Right atrium auricular region (tissue), 2 donors: ENCODE measurements around the gene TBATA. TPM values are rescaled to one million over a fixed set of nuclear protein-coding genes. Genes with fewer than 3 reads are reported as not detected.

Experiments
- DNase-seq: peaks from one replicate; pipeline ENCODE4 v3.0.0-alpha.2; 2019; ENCODE audit warnings: low spot score
- H3K27ac ChIP-seq, 2 donors: fragments of 200-600 bp; sonication (generic); 1 replicate in 1 of 2; 2 replicates in 1 of 2; pipeline ENCODE4 v1.5.1; 2016 to 2019
- H3K27me3 ChIP-seq, 2 donors: fragments of 200-600 bp; sonication (generic); one replicate each; pipeline versions ENCODE4 v1.5.1 to v1.6.0; 2017 to 2019
- H3K36me3 ChIP-seq: fragments of 200-600 bp; sonication (generic); one replicate; pipeline ENCODE4 v1.5.1; 2016
- H3K4me1 ChIP-seq, 2 donors: fragments of 200-600 bp; sonication (generic); one replicate each; pipeline versions ENCODE4 v1.5.1 to v1.6.0; 2017 to 2019
- H3K4me3 ChIP-seq, 2 donors: fragments of 200-600 bp; sonication (generic); 1 replicate in 1 of 2; 2 replicates in 1 of 2; pipeline ENCODE4 v1.5.1; 2017 to 2019; ENCODE audit warnings: mild to moderate bottlenecking in 1 of 2, moderate library complexity in 1 of 2
- H3K9me3 ChIP-seq, 2 donors: fragments of 200-600 bp; sonication (generic); one replicate each; pipeline ENCODE4 v1.5.1; 2019
- CTCF ChIP-seq, 2 donors: fragments of 200-600 bp; sonication (generic); IDR thresholded peaks; one replicate each; pipeline ENCODE4 v1.5.1; 2019; ENCODE audit warnings: antibody characterized with exemption in 2 of 2
- total RNA-seq, 2 donors: library from RNA; depleted of rRNA; stranded (reverse); fragments of >200 nt; gene quantifications; one replicate each; pipeline ENCODE4 v1.1.0, GENCODE V29; 2016

Gene TBATA
- total RNA-seq, 2 donors from 2014 or later, result not detected

- H3K27ac ChIP-seq, result no peak overlapping the region
- H3K9me3 ChIP-seq, result no peaks in the 10 kb centered on the region
- TF ChIP-seq CTCF (IDR thresholded peaks at IDR 0.05), result no peak
- H3K36me3 ChIP-seq, result no peaks in the 10 kb centered on the region
- no peak for DNase-seq
- H3K4me3 ChIP-seq, result no peak overlapping the region
- H3K4me1 ChIP-seq, result peaks cover 0 to 15% of the 10 kb centered on the region in 2 donors
- no peaks in the 10 kb centered on the region for H3K27me3 ChIP-seq
Measured at GRCh38 chr10:70756700-70757360, 28.3 kb downstream of the TBATA start.

GRCh38 chr10:70753841-70754621, 31.1 kb downstream of the TBATA start:
- H3K27me3 ChIP-seq, result no peaks in the 10 kb centered on the region
- peak overlapping the region in 1 of 2 donors; percentile 11 for H3K27ac ChIP-seq
- DNase-seq, result no peak
- TF ChIP-seq CTCF (IDR thresholded peaks at IDR 0.05), result no peak
- no peak overlapping the region for H3K4me3 ChIP-seq
- H3K36me3 ChIP-seq, result no peaks in the 10 kb centered on the region
- peaks cover 0 to 15% of the 10 kb centered on the region in 2 donors for H3K4me1 ChIP-seq
- H3K9me3 ChIP-seq, result no peaks in the 10 kb centered on the region

- Histone ChIP-seq H3K4me3 (no peak overlapping the region), H3K4me1 (peaks cover 0 to 15% of the 10 kb centered on the region in 2 donors), H3K9me3 (no peaks in the 10 kb centered on the region), H3K36me3 (no peaks in the 10 kb centered on the region), H3K27ac (no peak overlapping the region), H3K27me3 (no peaks in the 10 kb centered on the region)
- DNase-seq, result no peak
- TF ChIP-seq CTCF (IDR thresholded peaks at IDR 0.05), result no peak
Measured at GRCh38 chr10:70753026-70753663, 32.0 kb downstream of the TBATA start.

- H3K27ac ChIP-seq, result no peak overlapping the region
- no peaks in the 10 kb centered on the region for H3K9me3 ChIP-seq
- H3K27me3 ChIP-seq, result no peaks in the 10 kb centered on the region
- no peaks in the 10 kb centered on the region for H3K36me3 ChIP-seq
- peaks cover 0 to 17% of the 10 kb centered on the region in 2 donors for H3K4me1 ChIP-seq
- no peak for TF ChIP-seq CTCF (IDR thresholded peaks at IDR 0.05)
- no peak overlapping the region for H3K4me3 ChIP-seq
- no peak for DNase-seq
Measured at GRCh38 chr10:70752571-70752970, 32.6 kb downstream of the TBATA start.

GRCh38 chr10:70751991-70752390, 33.2 kb downstream of the TBATA start:
- H3K4me1 ChIP-seq, result peaks cover 0 to 23% of the 10 kb centered on the region in 2 donors
- H3K4me3 ChIP-seq, result no peak overlapping the region
- no peak for DNase-seq
- TF ChIP-seq CTCF (IDR thresholded peaks at IDR 0.05), result no peak
- no peak overlapping the region for H3K27ac ChIP-seq
- H3K9me3 ChIP-seq, result no peaks in the 10 kb centered on the region
- no peaks in the 10 kb centered on the region for H3K27me3 ChIP-seq
- no peaks in the 10 kb centered on the region for H3K36me3 ChIP-seq
